IMR-90 (cell line): ENCODE results near the gene RPN2. TPM values are rescaled to one million over a fixed set of nuclear protein-coding genes. Genes with fewer than 3 reads are reported as not detected.

Experiments used
- ATAC-seq: fragments of 200-7000 bp; cut with Tn5 transposase; 2 replicates; pipeline ENCODE4 v1.9.1; 2020; ENCODE audit warnings: low read depth, mild to moderate bottlenecking, moderate library complexity
- BruUV-seq: library from RNA; stranded (reverse); fragments of 400-500 nt; replicated peaks from 2 replicates; lab custom pipeline; 2021; lab: Mats Ljungman, UMichigan
- CTCF ChIA-PET: fragments of 300-600 bp; formaldehyde crosslinking; extraction: SDS; loops from one replicate; lab custom pipeline; 2021; ENCODE audit warnings: antibody characterized with exemption; lab: Yijun Ruan, JAX
- POLR2A ChIA-PET: fragments of 300-600 bp; sonication (Branson Sonifier 250); formaldehyde crosslinking; loops from one replicate; lab custom pipeline; 2022; ENCODE audit warnings: antibody characterized with exemption; ENCODE audit not compliant: unreplicated experiment; lab: Charles Lee
- DNase-seq: peaks from one replicate; pipeline ENCODE4 v3.0.0; 2013
- H2AFZ ChIP-seq: replicated peaks from 2 replicates; pipeline ENCODE3; 2013; ENCODE audit warnings: low read length, mild to moderate bottlenecking; ENCODE audit not compliant: poor library complexity
- H2AK5ac ChIP-seq: 2 replicates; pipeline ENCODE4 v1.6.1; 2013; ENCODE audit warnings: low read depth, low read length, inconsistent platforms
- H2AK9ac ChIP-seq: replicated peaks from 2 replicates; pipeline ENCODE3; 2013; ENCODE audit warnings: mild to moderate bottlenecking, low read depth, low read length, moderate library complexity; ENCODE audit not compliant: poor library complexity
- H2BK120ac ChIP-seq: 2 replicates; pipeline ENCODE4 v1.6.1; 2013; ENCODE audit warnings: low read depth, low read length, inconsistent platforms
- H2BK15ac ChIP-seq: 3 replicates; pipeline ENCODE4 v1.6.1; 2013; ENCODE audit warnings: low read depth, low read length, inconsistent platforms
- H2BK20ac ChIP-seq: 2 replicates; pipeline ENCODE4 v1.6.1; 2013; ENCODE audit warnings: low read depth, mild to moderate bottlenecking, inconsistent platforms, low read length, moderate library complexity
- H2BK5ac ChIP-seq: 2 replicates; pipeline ENCODE4 v1.6.1; 2013; ENCODE audit warnings: mild to moderate bottlenecking, low read depth, low read length, inconsistent platforms; ENCODE audit not compliant: poor library complexity, severe bottlenecking
- H3K14ac ChIP-seq: replicated peaks from 2 replicates; pipeline ENCODE4 v1.6.1; 2013; ENCODE audit warnings: low read depth, low read length, inconsistent platforms
- H3K18ac ChIP-seq: 2 replicates; pipeline ENCODE4 v1.6.1; 2013; ENCODE audit warnings: low read depth, low read length, control low read depth
- H3K23ac ChIP-seq: 2 replicates; pipeline ENCODE4 v1.6.1; 2013; ENCODE audit warnings: low read depth, low read length, inconsistent platforms
- H3K27ac ChIP-seq: 2 replicates; pipeline ENCODE4 v1.5.1; 2013; ENCODE audit warnings: mild to moderate bottlenecking, control low read depth, low read length; ENCODE audit not compliant: insufficient read depth
- H3K27me3 ChIP-seq: 2 replicates; pipeline ENCODE4 v1.6.1; 2013; ENCODE audit warnings: low read length; ENCODE audit not compliant: control insufficient read depth, insufficient read depth
- H3K36me3 ChIP-seq: 2 replicates; pipeline ENCODE4 v1.6.1; 2013; ENCODE audit warnings: low read length, mixed read lengths; ENCODE audit not compliant: control insufficient read depth, insufficient read depth
- H3K4ac ChIP-seq: 2 replicates; pipeline ENCODE4 v1.6.1; 2013; ENCODE audit warnings: low read depth, low read length, inconsistent platforms
- H3K4me1 ChIP-seq: 2 replicates; pipeline ENCODE4 v1.6.1; 2013; ENCODE audit warnings: low read length, mixed read lengths; ENCODE audit not compliant: control insufficient read depth, insufficient read depth
- H3K4me2 ChIP-seq: 2 replicates; pipeline ENCODE4 v1.6.1; 2013; ENCODE audit warnings: low read depth, mild to moderate bottlenecking, control low read depth, low read length, moderate library complexity
- H3K4me3 ChIP-seq: 2 replicates; pipeline ENCODE4 v1.5.1; 2013; ENCODE audit warnings: low read depth, mild to moderate bottlenecking, control low read depth, low read length, moderate library complexity; ENCODE audit not compliant: insufficient read depth
- H3K56ac ChIP-seq: 2 replicates; pipeline ENCODE4 v1.6.1; 2013; ENCODE audit warnings: low read length, inconsistent platforms; ENCODE audit not compliant: insufficient read depth; ENCODE audit errors: extremely low read depth
- H3K79me1 ChIP-seq, 2 experiments: 2 replicates each; pipeline ENCODE4 v1.6.1; 2013; ENCODE audit warnings: low read length in 2 of 2, inconsistent platforms in 1 of 2, low read depth in 1 of 2
- H3K9ac ChIP-seq: 2 replicates; pipeline ENCODE4 v1.6.1; 2013; ENCODE audit warnings: low read depth, low read length, control low read depth
- H3K9me1 ChIP-seq: 2 replicates; pipeline ENCODE4 v1.6.1; 2013; ENCODE audit warnings: low read length, inconsistent platforms; ENCODE audit not compliant: insufficient read depth
- H3K9me3 ChIP-seq: 2 replicates; pipeline ENCODE4 v1.6.1; 2013; ENCODE audit warnings: low read length; ENCODE audit not compliant: control insufficient read depth, insufficient read depth
- H4K20me1 ChIP-seq: 2 replicates; pipeline ENCODE4 v1.6.1; 2013; ENCODE audit warnings: low read length, inconsistent platforms; ENCODE audit not compliant: insufficient read depth
- H4K5ac ChIP-seq: 2 replicates; pipeline ENCODE4 v1.6.1; 2013; ENCODE audit warnings: mild to moderate bottlenecking, low read depth, low read length, control low read depth
- H4K8ac ChIP-seq, 2 experiments: 2 replicates each; pipeline ENCODE4 v1.6.1; 2013; ENCODE audit warnings: low read depth in 2 of 2, low read length in 2 of 2, control low read depth in 1 of 2, inconsistent platforms in 1 of 2
- H4K91ac ChIP-seq: 2 replicates; pipeline ENCODE4 v1.6.1; 2013; ENCODE audit warnings: low read depth, low read length, inconsistent platforms; ENCODE audit not compliant: insufficient read depth
- BHLHE40 ChIP-seq: fragments of 150-350 bp; IDR thresholded peaks from 2 replicates; pipeline ENCODE4 v1.6.1; 2016; ENCODE audit warnings: mild to moderate bottlenecking, low read depth, low read length
- CHD1 ChIP-seq: IDR thresholded peaks from 2 replicates; pipeline ENCODE4 v1.6.1; 2012; ENCODE audit warnings: low read depth, low read length, improper control_type of control experiment
- FOS ChIP-seq: fragments of 150-350 bp; IDR thresholded peaks from 2 replicates; pipeline ENCODE4 v1.6.1; 2016; ENCODE audit warnings: low read depth, low read length
- MAFK ChIP-seq: IDR thresholded peaks from 2 replicates; pipeline ENCODE4 v1.6.1; 2012; ENCODE audit warnings: low read depth, low read length, improper control_type of control experiment
- POLR2A ChIP-seq: IDR thresholded peaks from 2 replicates; pipeline ENCODE4 v1.6.1; 2012; ENCODE audit warnings: mild to moderate bottlenecking, low read depth, low read length
- RAD21 ChIP-seq: IDR thresholded peaks from 2 replicates; pipeline ENCODE4 v1.6.1; 2012; ENCODE audit warnings: low read length, improper control_type of control experiment
- RCOR1 ChIP-seq: IDR thresholded peaks from 2 replicates; pipeline ENCODE4 v1.6.1; 2012; ENCODE audit warnings: mild to moderate bottlenecking, low read length, improper control_type of control experiment; ENCODE audit not compliant: insufficient replicate concordance
- SMC3 ChIP-seq: fragments of 150-350 bp; IDR thresholded peaks from 2 replicates; pipeline ENCODE4 v1.6.1; 2016; ENCODE audit warnings: low read depth, mild to moderate bottlenecking, antibody characterized with exemption, low read length, moderate library complexity
- WGBS, 2 experiments: methylation state at CpG; one replicate each; pipeline versions ENCODE4 v1.1.5 to v1.1.7; 2013; ENCODE audit warnings: missing lambda C conversion rate in 2 of 2; ENCODE audit not compliant: insufficient read length in 1 of 2; ENCODE audit errors: extremely low coverage in 2 of 2; 5-methylcytosine and 5-hydroxymethylcytosine counted together
- dilution Hi-C: fragments of 300-500 bp; cut with HindIII; formaldehyde crosslinking; loops from one replicate; pipeline ENCODE4 v1.14.3; 2018; ENCODE audit warnings: low sequenced_read_pairs; ENCODE audit not compliant: unreplicated experiment
- in situ Hi-C: fragments of 300-500 bp; cut with MboI; formaldehyde crosslinking; loops from 3 replicates; pipeline ENCODE4 v1.14.3; 2019; ENCODE audit warnings: low sequenced_read_pairs, inconsistent platforms, mixed read lengths
- intact Hi-C: fragments of 100-400 bp; cut with micrococcal nuclease; formaldehyde crosslinking; loops from 2 replicates; pipeline ENCODE4 v1.10.0; 2022
- polyA plus RNA-seq, 3 experiments: library from polyadenylated mRNA; depleted of rRNA; stranded (reverse); fragments of >200 nt; gene quantifications; 2 replicates each; pipeline ENCODE4 v1.2.3, GENCODE V29; 2012; ENCODE audit warnings: low replicate concordance in 1 of 3
- total RNA-seq: library from RNA; depleted of rRNA; stranded (reverse); fragments of >200 nt; gene quantifications from 2 replicates; pipeline ENCODE4 v1.2.3, GENCODE V29; 2012
- TF ChIP-seq, protein P1 (sequence below): fragments of 150-350 bp; IDR thresholded peaks from 2 replicates; pipeline ENCODE4 v1.6.1; 2016; ENCODE audit warnings: low read depth, mild to moderate bottlenecking, low read length, moderate library complexity, borderline replicate concordance
- TF ChIP-seq, protein P2 (sequence below): conservative IDR thresholded peaks from 2 replicates; pipeline ENCODE4 v1.5.1; 2012; ENCODE audit warnings: mild to moderate bottlenecking, low read depth, low read length, improper control_type of control experiment

RPN2 gene
- total and polyA plus RNA-seq, 2 of the 4 experiments (the other 2 are of a cell fraction): 305 to 481 TPM

DNA sequence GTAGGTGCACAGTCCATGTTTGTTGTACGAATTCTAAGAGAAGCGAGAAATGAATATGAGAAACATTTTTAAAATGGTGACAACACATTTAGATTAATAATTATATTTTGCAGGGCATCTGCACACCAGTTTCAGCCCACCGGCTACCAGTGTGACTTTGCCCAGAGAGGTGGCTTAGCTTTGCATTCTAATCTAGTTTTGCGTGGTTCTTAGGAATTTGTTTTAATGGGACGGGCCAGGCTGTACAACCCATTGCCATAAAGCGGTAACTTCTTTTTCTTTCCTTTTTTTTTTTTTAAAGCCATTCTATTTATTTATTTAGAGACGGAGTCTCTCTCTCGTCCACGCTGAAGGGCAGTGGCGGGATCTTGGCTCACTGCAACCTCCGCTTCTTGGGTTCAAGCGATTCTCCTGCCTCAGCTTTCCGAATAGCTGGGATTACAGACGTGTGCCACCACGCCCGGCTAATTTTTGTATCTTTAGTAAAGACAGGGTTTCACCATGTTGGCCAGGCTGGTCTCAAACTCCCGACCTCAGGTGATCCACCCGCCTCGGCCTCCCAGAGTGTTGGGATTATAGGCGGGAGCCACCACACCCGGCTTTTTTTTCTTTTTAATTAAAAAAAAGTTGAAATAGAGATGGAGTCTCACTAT lies 111.2 kb downstream of the RPN2 start:
- ChIA-PET POLR2A (no interaction called here), CTCF (no interaction called here)
- H4K5ac ChIP-seq: peak overlapping the region; percentile 86
- WGBS, 2 experiments: 83% methylated on average over 8 of the region's 21 CpGs; no CpG with 5 or more reads in 1 of the 2 experiments
- ATAC-seq (no peak), DNase-seq (no peak)
- peak overlapping the region; percentile 96 for H3K4ac ChIP-seq
- intact Hi-C loops (no loop called here), in situ Hi-C loops (no loop called here), dilution Hi-C loops (no loop called here)
- H3K4me2 ChIP-seq: peak overlapping the region; percentile 92
- no TSS peak for BruUV-seq
- peak overlapping the region; percentile 34; the same call in 1 of the 2 replicates for H3K18ac ChIP-seq
- H3K27me3 ChIP-seq: no peaks in the 10 kb centered on the region; the same call in 1 of the 2 replicates
- peak overlapping the region; percentile 99 for H3K14ac ChIP-seq
- H2AFZ ChIP-seq: peak overlapping the region; percentile 94
- H3K56ac ChIP-seq: peak overlapping the region; percentile 95
- peak overlapping the region; percentile 95 for H3K27ac ChIP-seq
- H2BK15ac ChIP-seq: 0 out of 3 replicates have a peak overlapping the region, but pooled peaks have one; percentile 4
- H2BK20ac ChIP-seq: no peak overlapping the region
- H3K4me1 ChIP-seq: peaks cover 6% of the 10 kb centered on the region; the same call in 1 of the 2 replicates
- H3K9me1 ChIP-seq: peaks cover 6% of the 10 kb centered on the region; the same call in 1 of the 2 replicates
- H4K8ac ChIP-seq: peak overlapping the region; percentile 88 to 99
- no peaks in the 10 kb centered on the region for H3K9me3 ChIP-seq
- H4K91ac ChIP-seq: peak overlapping the region; percentile 77
- peak overlapping the region; percentile 72 for H2AK9ac ChIP-seq
- H4K20me1 ChIP-seq: peaks cover 6% of the 10 kb centered on the region; the same call in 1 of the 2 replicates
- H3K9ac ChIP-seq: peak overlapping the region; percentile 93
- peak overlapping the region; percentile 81 for H3K4me3 ChIP-seq
- H3K36me3 ChIP-seq: no peaks in the 10 kb centered on the region
- H2AK5ac ChIP-seq: peak overlapping the region; percentile 85
- peaks cover 11 to 49% of the 10 kb centered on the region in 2 experiments for H3K79me1 ChIP-seq
- peak overlapping the region; percentile 23; the same call in 1 of the 2 replicates for H2BK120ac ChIP-seq
- H3K23ac ChIP-seq: peak overlapping the region; percentile 89
- TF ChIP-seq, protein P1, sequence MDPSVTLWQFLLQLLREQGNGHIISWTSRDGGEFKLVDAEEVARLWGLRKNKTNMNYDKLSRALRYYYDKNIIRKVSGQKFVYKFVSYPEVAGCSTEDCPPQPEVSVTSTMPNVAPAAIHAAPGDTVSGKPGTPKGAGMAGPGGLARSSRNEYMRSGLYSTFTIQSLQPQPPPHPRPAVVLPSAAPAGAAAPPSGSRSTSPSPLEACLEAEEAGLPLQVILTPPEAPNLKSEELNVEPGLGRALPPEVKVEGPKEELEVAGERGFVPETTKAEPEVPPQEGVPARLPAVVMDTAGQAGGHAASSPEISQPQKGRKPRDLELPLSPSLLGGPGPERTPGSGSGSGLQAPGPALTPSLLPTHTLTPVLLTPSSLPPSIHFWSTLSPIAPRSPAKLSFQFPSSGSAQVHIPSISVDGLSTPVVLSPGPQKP: no peak
- TF ChIP-seq, protein P2, sequence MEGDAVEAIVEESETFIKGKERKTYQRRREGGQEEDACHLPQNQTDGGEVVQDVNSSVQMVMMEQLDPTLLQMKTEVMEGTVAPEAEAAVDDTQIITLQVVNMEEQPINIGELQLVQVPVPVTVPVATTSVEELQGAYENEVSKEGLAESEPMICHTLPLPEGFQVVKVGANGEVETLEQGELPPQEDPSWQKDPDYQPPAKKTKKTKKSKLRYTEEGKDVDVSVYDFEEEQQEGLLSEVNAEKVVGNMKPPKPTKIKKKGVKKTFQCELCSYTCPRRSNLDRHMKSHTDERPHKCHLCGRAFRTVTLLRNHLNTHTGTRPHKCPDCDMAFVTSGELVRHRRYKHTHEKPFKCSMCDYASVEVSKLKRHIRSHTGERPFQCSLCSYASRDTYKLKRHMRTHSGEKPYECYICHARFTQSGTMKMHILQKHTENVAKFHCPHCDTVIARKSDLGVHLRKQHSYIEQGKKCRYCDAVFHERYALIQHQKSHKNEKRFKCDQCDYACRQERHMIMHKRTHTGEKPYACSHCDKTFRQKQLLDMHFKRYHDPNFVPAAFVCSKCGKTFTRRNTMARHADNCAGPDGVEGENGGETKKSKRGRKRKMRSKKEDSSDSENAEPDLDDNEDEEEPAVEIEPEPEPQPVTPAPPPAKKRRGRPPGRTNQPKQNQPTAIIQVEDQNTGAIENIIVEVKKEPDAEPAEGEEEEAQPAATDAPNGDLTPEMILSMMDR: no peak
- no peak for TF ChIP-seq CHD1
- TF ChIP-seq MAFK: no peak
- no peak for TF ChIP-seq RCOR1
- TF ChIP-seq POLR2A: no peak
- no peak for TF ChIP-seq RAD21
- TF ChIP-seq SMC3: no peak
- TF ChIP-seq FOS: no peak
- TF ChIP-seq BHLHE40: no peak
- peak overlapping the region; percentile 83 for H2BK5ac ChIP-seq
